ENCODE results near the gene RPTOR.
"Not testable (repeated sequence)": the region's sequence is repeated elsewhere in the genome, so short reads cannot be mapped to it uniquely, and the experiment has no call there.

The RPTOR gene

DNA sequence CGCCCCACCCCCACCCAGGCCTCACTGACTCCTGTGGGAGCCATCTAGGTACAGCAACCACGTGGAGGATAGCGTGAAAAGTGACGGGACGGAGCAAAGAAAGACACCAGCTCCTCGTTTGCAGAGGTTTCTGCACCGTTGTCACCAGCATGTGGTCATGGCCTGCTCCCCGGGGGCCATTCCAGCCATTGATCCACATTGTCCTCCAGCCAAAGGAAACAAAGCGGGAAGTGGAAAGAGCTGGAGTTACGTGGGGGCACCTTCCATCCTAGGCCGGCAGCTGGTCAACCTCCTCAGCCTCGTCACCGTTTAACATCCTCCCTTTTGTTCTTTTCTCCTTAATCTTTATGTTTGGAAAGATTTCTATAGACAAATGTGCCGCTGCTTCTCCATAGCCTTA is 153.7 kb downstream of the RPTOR start:
- no peak for TF ChIP-seq ISL1 (CRISPR knock-in tag; IDR thresholded peaks at IDR 0.05)
- TF ChIP-seq GLIS3 (CRISPR knock-in tag; IDR thresholded peaks at IDR 0.05), result no peak
- no peak for TF ChIP-seq ZNF565 (CRISPR knock-in tag; conservative IDR thresholded peaks at IDR 0.05; ENCODE audit: low read depth)
- TF ChIP-seq, protein P1, sequence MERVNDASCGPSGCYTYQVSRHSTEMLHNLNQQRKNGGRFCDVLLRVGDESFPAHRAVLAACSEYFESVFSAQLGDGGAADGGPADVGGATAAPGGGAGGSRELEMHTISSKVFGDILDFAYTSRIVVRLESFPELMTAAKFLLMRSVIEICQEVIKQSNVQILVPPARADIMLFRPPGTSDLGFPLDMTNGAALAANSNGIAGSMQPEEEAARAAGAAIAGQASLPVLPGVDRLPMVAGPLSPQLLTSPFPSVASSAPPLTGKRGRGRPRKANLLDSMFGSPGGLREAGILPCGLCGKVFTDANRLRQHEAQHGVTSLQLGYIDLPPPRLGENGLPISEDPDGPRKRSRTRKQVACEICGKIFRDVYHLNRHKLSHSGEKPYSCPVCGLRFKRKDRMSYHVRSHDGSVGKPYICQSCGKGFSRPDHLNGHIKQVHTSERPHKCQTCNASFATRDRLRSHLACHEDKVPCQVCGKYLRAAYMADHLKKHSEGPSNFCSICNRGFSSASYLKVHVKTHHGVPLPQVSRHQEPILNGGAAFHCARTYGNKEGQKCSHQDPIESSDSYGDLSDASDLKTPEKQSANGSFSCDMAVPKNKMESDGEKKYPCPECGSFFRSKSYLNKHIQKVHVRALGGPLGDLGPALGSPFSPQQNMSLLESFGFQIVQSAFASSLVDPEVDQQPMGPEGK (CRISPR knock-in tag; IDR thresholded peaks at IDR 0.05; ENCODE audit: borderline replicate concordance), result no peak
- no peak for TF ChIP-seq ZFP30 (CRISPR knock-in tag; IDR thresholded peaks at IDR 0.05)
- TF ChIP-seq ZNF70 (CRISPR knock-in tag; IDR thresholded peaks at IDR 0.05), result no peak
- no peak for TF ChIP-seq ZFP3 (CRISPR knock-in tag; IDR thresholded peaks at IDR 0.05)
- TF ChIP-seq, protein P2, sequence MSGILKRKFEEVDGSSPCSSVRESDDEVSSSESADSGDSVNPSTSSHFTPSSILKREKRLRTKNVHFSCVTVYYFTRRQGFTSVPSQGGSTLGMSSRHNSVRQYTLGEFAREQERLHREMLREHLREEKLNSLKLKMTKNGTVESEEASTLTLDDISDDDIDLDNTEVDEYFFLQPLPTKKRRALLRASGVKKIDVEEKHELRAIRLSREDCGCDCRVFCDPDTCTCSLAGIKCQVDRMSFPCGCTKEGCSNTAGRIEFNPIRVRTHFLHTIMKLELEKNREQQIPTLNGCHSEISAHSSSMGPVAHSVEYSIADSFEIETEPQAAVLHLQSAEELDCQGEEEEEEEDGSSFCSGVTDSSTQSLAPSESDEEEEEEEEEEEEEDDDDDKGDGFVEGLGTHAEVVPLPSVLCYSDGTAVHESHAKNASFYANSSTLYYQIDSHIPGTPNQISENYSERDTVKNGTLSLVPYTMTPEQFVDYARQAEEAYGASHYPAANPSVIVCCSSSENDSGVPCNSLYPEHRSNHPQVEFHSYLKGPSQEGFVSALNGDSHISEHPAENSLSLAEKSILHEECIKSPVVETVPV (CRISPR knock-in tag; IDR thresholded peaks at IDR 0.05), result no peak
- ATAC-seq, result no peak

DNA sequence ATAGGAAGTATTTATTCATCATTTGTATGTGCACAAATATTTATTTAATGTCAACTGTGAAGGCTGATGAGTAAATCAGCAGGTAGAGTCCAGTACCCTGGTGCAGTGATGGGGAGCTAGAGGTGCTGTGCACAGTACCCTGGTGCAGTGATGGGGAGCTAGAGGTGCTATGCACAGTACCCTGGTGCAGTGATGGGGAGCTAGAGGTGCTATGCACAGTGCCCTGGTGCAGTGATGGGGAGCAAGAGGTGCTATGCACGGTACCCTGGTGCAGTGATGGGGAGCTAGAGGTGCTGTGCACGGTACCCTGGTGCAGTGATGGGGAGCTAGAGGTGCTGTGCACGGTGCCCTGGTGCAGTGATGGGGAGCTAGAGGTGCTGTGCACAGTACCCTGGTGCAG is 154.6 kb downstream of the RPTOR start:
- not testable (repeated sequence) for ATAC-seq

DNA sequence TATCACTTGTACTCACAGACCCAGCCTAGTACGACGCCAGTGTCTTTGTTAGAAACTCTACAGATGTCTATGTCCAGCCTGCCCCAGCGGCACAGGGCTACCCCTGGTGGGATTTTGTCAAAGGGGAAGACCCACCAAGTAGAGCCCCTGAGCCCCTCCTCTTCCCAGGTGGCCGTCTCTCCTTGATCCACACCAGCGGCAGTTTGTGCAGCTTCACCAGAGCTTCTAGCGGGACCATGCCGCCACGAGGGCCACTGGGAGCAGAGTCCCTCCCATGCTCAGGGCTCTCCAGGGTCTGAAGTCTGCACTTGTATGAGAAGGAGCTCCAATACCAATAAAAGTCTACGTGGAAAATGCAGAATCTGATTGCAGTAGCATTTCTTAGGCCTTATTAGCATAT is 157.1 kb downstream of the RPTOR start:
- ATAC-seq, result no peak
- TF ChIP-seq ESRRG (CRISPR knock-in tag; IDR thresholded peaks at IDR 0.05), result no peak
- no peak for TF ChIP-seq ZFP30 (CRISPR knock-in tag; IDR thresholded peaks at IDR 0.05)
- TF ChIP-seq, protein P3, sequence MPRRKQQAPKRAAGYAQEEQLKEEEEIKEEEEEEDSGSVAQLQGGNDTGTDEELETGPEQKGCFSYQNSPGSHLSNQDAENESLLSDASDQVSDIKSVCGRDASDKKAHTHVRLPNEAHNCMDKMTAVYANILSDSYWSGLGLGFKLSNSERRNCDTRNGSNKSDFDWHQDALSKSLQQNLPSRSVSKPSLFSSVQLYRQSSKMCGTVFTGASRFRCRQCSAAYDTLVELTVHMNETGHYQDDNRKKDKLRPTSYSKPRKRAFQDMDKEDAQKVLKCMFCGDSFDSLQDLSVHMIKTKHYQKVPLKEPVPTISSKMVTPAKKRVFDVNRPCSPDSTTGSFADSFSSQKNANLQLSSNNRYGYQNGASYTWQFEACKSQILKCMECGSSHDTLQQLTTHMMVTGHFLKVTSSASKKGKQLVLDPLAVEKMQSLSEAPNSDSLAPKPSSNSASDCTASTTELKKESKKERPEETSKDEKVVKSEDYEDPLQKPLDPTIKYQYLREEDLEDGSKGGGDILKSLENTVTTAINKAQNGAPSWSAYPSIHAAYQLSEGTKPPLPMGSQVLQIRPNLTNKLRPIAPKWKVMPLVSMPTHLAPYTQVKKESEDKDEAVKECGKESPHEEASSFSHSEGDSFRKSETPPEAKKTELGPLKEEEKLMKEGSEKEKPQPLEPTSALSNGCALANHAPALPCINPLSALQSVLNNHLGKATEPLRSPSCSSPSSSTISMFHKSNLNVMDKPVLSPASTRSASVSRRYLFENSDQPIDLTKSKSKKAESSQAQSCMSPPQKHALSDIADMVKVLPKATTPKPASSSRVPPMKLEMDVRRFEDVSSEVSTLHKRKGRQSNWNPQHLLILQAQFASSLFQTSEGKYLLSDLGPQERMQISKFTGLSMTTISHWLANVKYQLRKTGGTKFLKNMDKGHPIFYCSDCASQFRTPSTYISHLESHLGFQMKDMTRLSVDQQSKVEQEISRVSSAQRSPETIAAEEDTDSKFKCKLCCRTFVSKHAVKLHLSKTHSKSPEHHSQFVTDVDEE (CRISPR knock-in tag; IDR thresholded peaks at IDR 0.05), result no peak
- TF ChIP-seq CSDC2 (CRISPR knock-in tag; IDR thresholded peaks at IDR 0.05), result no peak
- TF ChIP-seq TOX (CRISPR knock-in tag; IDR thresholded peaks at IDR 0.05; ENCODE audit: borderline replicate concordance), result no peak
- TF ChIP-seq, protein P1 (CRISPR knock-in tag; IDR thresholded peaks at IDR 0.05; ENCODE audit: borderline replicate concordance), result no peak
- no peak for TF ChIP-seq ZNF70 (CRISPR knock-in tag; IDR thresholded peaks at IDR 0.05)
- TF ChIP-seq, protein P2 (CRISPR knock-in tag; IDR thresholded peaks at IDR 0.05), result no peak
- no peak for TF ChIP-seq SNAI2 (CRISPR knock-in tag; IDR thresholded peaks at IDR 0.05)
- TF ChIP-seq ISL1 (CRISPR knock-in tag; IDR thresholded peaks at IDR 0.05), result no peak
- no peak for TF ChIP-seq TCF4 (CRISPR knock-in tag; IDR thresholded peaks at IDR 0.05; ENCODE audit: borderline replicate concordance)

DNA sequence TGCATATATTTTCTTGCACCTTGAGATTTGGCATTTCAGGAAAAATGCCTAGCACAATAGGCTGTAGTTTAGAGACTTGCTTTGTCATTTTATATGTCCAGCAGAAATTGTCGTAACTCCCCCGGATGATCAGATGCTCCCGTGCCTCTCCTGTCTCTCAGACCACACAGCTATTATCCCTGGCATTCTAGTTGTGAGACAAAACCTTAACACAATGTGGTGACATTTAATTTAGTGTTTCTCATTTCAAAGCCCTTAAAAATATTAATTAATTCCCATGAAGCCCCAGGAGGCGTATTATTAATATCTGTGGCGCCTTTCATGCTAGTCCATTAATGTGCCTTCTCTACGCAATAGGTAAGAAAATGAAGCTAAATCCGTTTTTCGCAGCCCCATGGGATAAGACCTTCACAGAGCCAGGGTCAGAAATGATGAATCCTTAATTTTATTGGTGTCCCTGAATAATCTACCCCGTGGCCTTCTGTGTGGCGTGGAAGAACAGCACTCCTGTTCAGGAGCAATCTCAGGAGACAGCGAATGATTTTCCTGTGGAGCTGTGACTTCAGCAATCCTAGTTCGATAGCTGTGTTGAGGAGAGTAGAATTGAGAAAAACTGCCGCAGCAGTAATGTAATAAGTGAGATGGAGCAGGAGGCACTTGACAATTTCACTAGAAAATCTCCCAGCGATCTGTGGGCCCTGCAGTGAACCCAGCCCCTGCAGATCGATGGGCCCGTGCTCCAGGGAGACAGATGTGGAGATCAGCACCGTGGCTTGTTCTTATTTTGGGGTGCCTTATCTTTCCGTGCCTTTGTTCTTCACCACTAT is 157.9 kb downstream of the RPTOR start:
- ATAC-seq, result no peak
- TF ChIP-seq, protein P3 (CRISPR knock-in tag; IDR thresholded peaks at IDR 0.05), result no peak
- TF ChIP-seq CSDC2 (CRISPR knock-in tag; IDR thresholded peaks at IDR 0.05) (no peak), ZFP30 (CRISPR knock-in tag; IDR thresholded peaks at IDR 0.05) (no peak), TCF4 (CRISPR knock-in tag; IDR thresholded peaks at IDR 0.05; ENCODE audit: borderline replicate concordance) (no peak)

Measured in SK-N-SH treated with all-trans-retinoic acid at 6 μM for 48 hours (cell line).